Sciatic nerve (tissue), 2 donors: Measurements from ENCODE around the gene NEMP2. TPM values are rescaled to one million over a fixed set of nuclear protein-coding genes. Genes with fewer than 3 reads are reported as not detected.
"Not testable (repeated sequence)": the region's sequence is repeated elsewhere in the genome, so short reads cannot be mapped to it uniquely, and the experiment has no call there.

Experiments
- ATAC-seq: fragments of 200-7000 bp; cut with Tn5 transposase; one replicate; pipeline ENCODE4 v1.9.1; 2020; ENCODE audit warnings: mild to moderate bottlenecking, moderate library complexity
- DNase-seq: peaks from one replicate; pipeline ENCODE4 v3.0.0-alpha.2; 2020; ENCODE audit warnings: low spot score
- intact Hi-C: fragments of 100-400 bp; cut with DNase I; formaldehyde crosslinking; loops from one replicate; pipeline ENCODE4 v1.14.2; 2022
- total RNA-seq: library from RNA; stranded (reverse); fragmentation: NEBNext Ultra II Directional; extraction: Animal tissue kit (Norgen Biotek cat#: 25700); gene quantifications from one replicate; pipeline ENCODE4 v1.2.1, GENCODE V29; 2021
- donor health status: DM: no; HTN: no; CAD: no.
- donor health status: DM: no; HTN: no; CAD: no.

Gene NEMP2
- total RNA-seq, 1 donor from 2014 or later = 5.6 TPM

GRCh38 chr2:190529486-190530247 lies 4.9 kb downstream of the NEMP2 start:
- ATAC-seq (peak; percentile 4), DNase-seq (no peak)
- intact Hi-C loops = loop anchor here (10.0 kb wide), 1 partner anchor 125 kb away; no protein-coding TSS in a partner anchor

GRCh38 chr2:190528521-190529001 lies 6.0 kb downstream of the NEMP2 start:
- DNase-seq (no peak), ATAC-seq (peak; percentile 31)
- intact Hi-C loops = no loop called here

- intact Hi-C loops = no loop called here
- DNase-seq (no peak), ATAC-seq (no peak)
These were observed 6.6 kb downstream of the NEMP2 start for GRCh38 chr2:190527918-190528317.

- ATAC-seq (no peak), DNase-seq (no peak)
- intact Hi-C loops = no loop called here
These were observed 7.3 kb downstream of the NEMP2 start for GRCh38 chr2:190527214-190527613.

GRCh38 chr2:190526105-190526750 lies 8.3 kb downstream of the NEMP2 start:
- intact Hi-C loops = no loop called here

GRCh38 chr2:190524928-190525327 lies 9.6 kb downstream of the NEMP2 start:
- ATAC-seq = no peak
- DNase-seq = no peak
- intact Hi-C loops = no loop called here

More at GRCh38 chr2:190526105-190526750, 8.3 kb downstream of the NEMP2 start:
- ATAC-seq (no peak), DNase-seq (no peak)

GRCh38 chr2:190519975-190520767 lies 14.4 kb downstream of the NEMP2 start:
- DNase-seq = no peak
- intact Hi-C loops = no loop called here
- no peak for ATAC-seq

- no peak for ATAC-seq
- DNase-seq = no peak
- intact Hi-C loops = no loop called here
These were observed 17.1 kb downstream of the NEMP2 start for GRCh38 chr2:190517468-190517867.

GRCh38 chr2:190515687-190516086 lies 18.8 kb downstream of the NEMP2 start:
- DNase-seq = no peak
- intact Hi-C loops = no loop called here
- no peak for ATAC-seq

GRCh38 chr2:190514676-190515075 lies 19.8 kb downstream of the NEMP2 start:
- DNase-seq = no peak
- no peak for ATAC-seq
- intact Hi-C loops = no loop called here

GRCh38 chr2:190513877-190514276 lies 20.6 kb downstream of the NEMP2 start:
- ATAC-seq (no peak), DNase-seq (no peak)
- intact Hi-C loops = no loop called here

GRCh38 chr2:190512539-190513095 lies 21.9 kb downstream of the NEMP2 start:
- no peak for DNase-seq
- ATAC-seq = no peak
- intact Hi-C loops = no loop called here

- no peak for DNase-seq
- intact Hi-C loops = no loop called here
- ATAC-seq = no peak
These were observed 23.4 kb downstream of the NEMP2 start for GRCh38 chr2:190511104-190511503.

- ATAC-seq, DNase-seq, intact Hi-C loops: not testable (repeated sequence)
These were observed 24.6 kb downstream of the NEMP2 start for GRCh38 chr2:190509895-190510294.

GRCh38 chr2:190507135-190507534 lies 27.4 kb downstream of the NEMP2 start:
- ATAC-seq (no peak), DNase-seq (no peak)
- intact Hi-C loops = no loop called here

GRCh38 chr2:190506666-190507065 lies 27.9 kb downstream of the NEMP2 start:
- DNase-seq = no peak
- intact Hi-C loops = no loop called here
- no peak for ATAC-seq

- ATAC-seq (no peak), DNase-seq (no peak)
- intact Hi-C loops = no loop called here
These were observed 28.8 kb downstream of the NEMP2 start for GRCh38 chr2:190505696-190506095.

- DNase-seq (no peak), ATAC-seq (no peak)
- intact Hi-C loops = no loop called here
These were observed 29.6 kb downstream of the NEMP2 start for GRCh38 chr2:190504912-190505311.

- ATAC-seq = no peak
- intact Hi-C loops = no loop called here
- no peak for DNase-seq
These were observed 31.4 kb downstream of the NEMP2 start for GRCh38 chr2:190503088-190503487.
